ENCODE data around the gene HOXC6. TPM values are rescaled to one million over a fixed set of nuclear protein-coding genes. Genes with fewer than 3 reads are reported as not detected.

Gene HOXC6
- total and polyA plus RNA-seq, 2 of the 8 experiments (the other 6 are each of a cell fraction or from before 2014, with no cell fraction given): not detected

DNA sequence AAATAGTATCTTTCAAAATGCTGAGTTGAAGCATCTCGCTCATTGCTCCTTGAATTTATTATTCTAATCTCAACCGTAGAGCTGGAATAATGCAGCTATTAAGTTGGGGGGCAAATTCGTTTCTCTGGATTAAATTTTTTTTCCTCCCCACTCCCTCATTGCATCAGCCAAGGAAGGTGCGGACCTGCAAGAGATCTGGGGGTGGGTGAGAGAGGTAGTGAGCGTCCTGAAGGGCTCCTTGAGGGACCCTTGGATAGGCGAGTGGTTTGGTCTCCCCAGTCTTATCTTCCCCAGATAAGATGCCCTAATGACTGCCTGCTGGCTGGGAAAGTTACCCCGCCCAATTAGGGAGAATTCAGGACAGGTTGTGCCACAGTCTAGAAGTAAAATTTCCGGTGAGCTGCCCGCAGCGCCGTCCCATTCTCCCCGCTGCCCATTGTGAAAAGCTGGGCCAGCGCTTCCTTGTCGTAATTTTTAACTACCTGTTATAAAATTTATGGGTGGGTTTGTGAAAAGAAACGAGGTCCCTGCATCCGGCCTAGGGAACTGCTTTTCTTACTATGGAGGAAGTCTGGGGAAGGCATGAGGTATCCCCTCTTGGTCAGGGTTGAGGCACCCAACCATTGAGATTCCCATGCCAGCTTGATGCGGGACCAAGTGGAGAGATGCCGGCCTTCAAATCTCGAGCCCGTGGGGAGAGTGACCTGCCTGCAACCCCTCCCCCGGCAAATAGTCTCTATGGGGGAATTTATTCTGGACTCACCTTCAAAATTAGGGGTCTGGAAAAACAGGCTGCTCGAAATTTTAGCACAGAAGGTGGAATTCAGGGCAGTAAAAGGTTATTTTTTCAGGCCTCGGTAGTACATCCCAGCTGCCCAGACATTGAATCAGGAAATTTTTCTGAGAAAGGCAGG, 13.0 kb upstream of the HOXC6 start (continued):
- TF ChIP-seq, protein P1, sequence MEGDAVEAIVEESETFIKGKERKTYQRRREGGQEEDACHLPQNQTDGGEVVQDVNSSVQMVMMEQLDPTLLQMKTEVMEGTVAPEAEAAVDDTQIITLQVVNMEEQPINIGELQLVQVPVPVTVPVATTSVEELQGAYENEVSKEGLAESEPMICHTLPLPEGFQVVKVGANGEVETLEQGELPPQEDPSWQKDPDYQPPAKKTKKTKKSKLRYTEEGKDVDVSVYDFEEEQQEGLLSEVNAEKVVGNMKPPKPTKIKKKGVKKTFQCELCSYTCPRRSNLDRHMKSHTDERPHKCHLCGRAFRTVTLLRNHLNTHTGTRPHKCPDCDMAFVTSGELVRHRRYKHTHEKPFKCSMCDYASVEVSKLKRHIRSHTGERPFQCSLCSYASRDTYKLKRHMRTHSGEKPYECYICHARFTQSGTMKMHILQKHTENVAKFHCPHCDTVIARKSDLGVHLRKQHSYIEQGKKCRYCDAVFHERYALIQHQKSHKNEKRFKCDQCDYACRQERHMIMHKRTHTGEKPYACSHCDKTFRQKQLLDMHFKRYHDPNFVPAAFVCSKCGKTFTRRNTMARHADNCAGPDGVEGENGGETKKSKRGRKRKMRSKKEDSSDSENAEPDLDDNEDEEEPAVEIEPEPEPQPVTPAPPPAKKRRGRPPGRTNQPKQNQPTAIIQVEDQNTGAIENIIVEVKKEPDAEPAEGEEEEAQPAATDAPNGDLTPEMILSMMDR (IDR thresholded peaks at IDR 0.05; ENCODE audit: control extremely low read depth in 1 of 3, insufficient read depth in 1 of 3, low read depth in 1 of 3, low read length in 3 of 3): no peak
- TF ChIP-seq EZH2 (IDR thresholded peaks at IDR 0.05; ENCODE audit: low read depth, low read length, severe bottlenecking) (peak; percentile 83), CHD1 (IDR thresholded peaks at IDR 0.05; ENCODE audit: low read depth, low read length) (no peak), TCF12 (IDR thresholded peaks at IDR 0.05; ENCODE audit: low read depth, low read length) (no peak), CBX5 (IDR thresholded peaks at IDR 0.05; ENCODE audit: low read depth, low read length) (no peak), SIRT6 (IDR thresholded peaks at IDR 0.05; ENCODE audit: low read length) (no peak), RXRA (IDR thresholded peaks at IDR 0.05; ENCODE audit: insufficient read depth, low read depth, low read length) (no peak), HDAC2 (IDR thresholded peaks at IDR 0.05; ENCODE audit: borderline replicate concordance in 1 of 2, low read depth in 2 of 2, low read length in 2 of 2) (no peak), SP1 (IDR thresholded peaks at IDR 0.05; ENCODE audit: low read depth, low read length) (no peak), TAF7 (optimal IDR thresholded peaks at IDR 0.05; ENCODE audit: borderline replicate concordance, low read depth, low read length) (no peak), GTF2F1 (IDR thresholded peaks at IDR 0.05; ENCODE audit: borderline replicate concordance, low read depth, low read length) (no peak), POLR2AphosphoS5 (IDR thresholded peaks at IDR 0.05; ENCODE audit: low read depth, low read length) (no peak), RNF2 (IDR thresholded peaks at IDR 0.05; ENCODE audit: borderline replicate concordance, low read depth, low read length, missing control alignments, poor library complexity, severe bottlenecking) (peak; percentile 86), POU5F1 (IDR thresholded peaks at IDR 0.05; ENCODE audit: low read depth, low read length) (no peak), TEAD4 (IDR thresholded peaks at IDR 0.05; ENCODE audit: low read depth, low read length) (no peak), NANOG (IDR thresholded peaks at IDR 0.05; ENCODE audit: insufficient read depth, low read depth, low read length, poor library complexity, severe bottlenecking) (no peak), CBX8 (IDR thresholded peaks at IDR 0.05; ENCODE audit: borderline replicate concordance, low read depth, low read length) (peak; percentile 69; the same call in 1 of the 2 replicates), NRF1 (IDR thresholded peaks at IDR 0.05; ENCODE audit: low read depth, low read length) (no peak)

All from H1 (cell line).